Psoas muscle (tissue), 8 donors: ENCODE data around the gene OR1L8. TPM values are rescaled to one million over a fixed set of nuclear protein-coding genes. Genes with fewer than 3 reads are reported as not detected.

Experiments used
- ATAC-seq, 4 donors: fragments of 200-7000 bp; cut with Tn5 transposase; one replicate each; pipeline ENCODE4 v1.9.1; 2020; ENCODE audit warnings: moderate library complexity in 3 of 4, mild to moderate bottlenecking in 2 of 4
- DNase-seq, 2 donors: peaks; one replicate each; pipeline ENCODE4 v3.0.0-alpha.2; 2020
- H3K27ac ChIP-seq: fragments of 200-600 bp; one replicate; pipeline ENCODE4 v1.8.0; 2022
- H3K27me3 ChIP-seq, 3 donors: fragments of 200-600 bp in 1 of 3; one replicate each; pipeline versions ENCODE4 v1.6.1 to v1.8.0; 2013 to 2022; ENCODE audit warnings: low read length in 2 of 3, mild to moderate bottlenecking in 2 of 3, moderate library complexity in 1 of 3; ENCODE audit not compliant: insufficient read depth in 3 of 3
- H3K36me3 ChIP-seq, 2 donors: fragments of 200-600 bp in 1 of 2; one replicate each; pipeline versions ENCODE4 v1.6.1 to v1.8.0; 2013 to 2022; ENCODE audit warnings: low read depth in 1 of 2, mild to moderate bottlenecking in 1 of 2, moderate library complexity in 1 of 2; ENCODE audit not compliant: insufficient read depth in 1 of 2
- H3K4me1 ChIP-seq: fragments of 200-600 bp; one replicate; pipeline ENCODE4 v1.8.0; 2022
- H3K4me3 ChIP-seq: fragments of 200-600 bp; one replicate; pipeline ENCODE4 v1.8.0; 2022; ENCODE audit warnings: mild to moderate bottlenecking
- H3K9me3 ChIP-seq: fragments of 200-600 bp; one replicate; pipeline ENCODE4 v1.8.0; 2022
- WGBS, 3 donors: extraction: QIAGEN DNeasy Blood & Tissue Kit; methylation state at CpG; one replicate each; pipeline versions ENCODE4 v1.1.6 to v1.1.7; 2013; 5-methylcytosine and 5-hydroxymethylcytosine counted together
- intact Hi-C, 2 donors: fragments of 100-400 bp; cut with DNase I; formaldehyde crosslinking; loops; one replicate each; pipeline versions ENCODE4 v1.11.0 to v1.14.2; 2022
- polyA plus RNA-seq, 3 donors: library from polyadenylated mRNA; stranded (reverse); fragments of 200-250 nt; gene quantifications; one replicate each; pipeline ENCODE4 v1.2.3, GENCODE V29; 2013
- total RNA-seq, 4 donors: library from RNA; stranded (reverse); fragmentation: NEBNext Ultra II Directional in 2 of 4; extraction: Animal tissue kit (Norgen Biotek cat#: 25700) in 2 of 4; gene quantifications; one replicate each; pipeline versions ENCODE4 v1.2.1 to v1.2.4, GENCODE V29; 2021 to 2023
- TF ChIP-seq, protein P1 (sequence below): fragments of 200-600 bp; IDR thresholded peaks from one replicate; pipeline ENCODE4 v1.8.0; 2022; ENCODE audit warnings: antibody characterized with exemption
- donor health status: healthy with polysubstance abuse.
- donor health status: DM: no; HTN: no; CAD: no; lungs with moderate emphysema.
- donor health status: Bipolar disorder and iron deficiency.
- donor health status: healthy.
- donor health status: DM: yes; HTN: yes; CAD: no.
- donor health status: DM: no; HTN: no; CAD: no.
- donor health status: DM: no; HTN: no; CAD: no.
- donor health status: DM: yes; HTN: yes; CAD: no.

Gene OR1L8
- total and polyA plus RNA-seq, 7 donors: not detected

DNA sequence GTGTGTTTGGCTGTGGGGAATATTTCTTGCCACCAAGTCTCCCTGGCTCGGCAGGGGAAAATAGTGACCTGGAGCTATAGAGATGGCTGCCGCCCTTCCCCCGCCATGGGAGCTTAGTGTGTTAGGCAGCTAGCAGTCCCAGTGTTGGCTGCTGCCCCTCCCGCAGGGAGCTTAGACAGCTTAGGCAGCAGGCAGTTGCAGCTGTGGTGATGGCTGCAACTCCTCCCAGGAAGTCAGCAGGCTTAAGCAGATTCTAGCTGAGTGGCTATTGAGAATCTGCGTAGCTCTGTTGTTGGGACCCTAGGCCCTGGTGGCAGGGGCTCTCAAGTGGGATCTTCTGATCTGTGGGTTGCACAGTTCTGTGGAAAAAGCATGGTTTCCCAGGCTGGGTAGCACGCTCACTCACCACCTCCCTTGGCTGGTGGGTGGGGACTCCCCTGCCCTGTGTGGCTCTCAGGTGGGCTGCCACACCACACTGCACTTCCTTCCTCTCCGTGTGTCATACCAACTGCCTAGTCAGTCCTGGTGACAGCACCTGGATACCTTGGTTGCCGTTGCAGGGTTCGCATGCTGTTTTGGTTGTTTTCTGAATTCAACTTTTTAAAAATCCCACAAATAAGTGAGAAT is 20.9 kb downstream of the OR1L8 start:
- DNase-seq: no peak
- no peaks in the 10 kb centered on the region for H3K27me3 ChIP-seq
- no peaks in the 10 kb centered on the region for H3K36me3 ChIP-seq
- WGBS, 3 donors: 40 to 46% (median 42%) methylated on average over 9 of the region's 9 CpGs
- H3K4me3 ChIP-seq: no peak overlapping the region
- no peak overlapping the region for H3K27ac ChIP-seq
- TF ChIP-seq, protein P1, sequence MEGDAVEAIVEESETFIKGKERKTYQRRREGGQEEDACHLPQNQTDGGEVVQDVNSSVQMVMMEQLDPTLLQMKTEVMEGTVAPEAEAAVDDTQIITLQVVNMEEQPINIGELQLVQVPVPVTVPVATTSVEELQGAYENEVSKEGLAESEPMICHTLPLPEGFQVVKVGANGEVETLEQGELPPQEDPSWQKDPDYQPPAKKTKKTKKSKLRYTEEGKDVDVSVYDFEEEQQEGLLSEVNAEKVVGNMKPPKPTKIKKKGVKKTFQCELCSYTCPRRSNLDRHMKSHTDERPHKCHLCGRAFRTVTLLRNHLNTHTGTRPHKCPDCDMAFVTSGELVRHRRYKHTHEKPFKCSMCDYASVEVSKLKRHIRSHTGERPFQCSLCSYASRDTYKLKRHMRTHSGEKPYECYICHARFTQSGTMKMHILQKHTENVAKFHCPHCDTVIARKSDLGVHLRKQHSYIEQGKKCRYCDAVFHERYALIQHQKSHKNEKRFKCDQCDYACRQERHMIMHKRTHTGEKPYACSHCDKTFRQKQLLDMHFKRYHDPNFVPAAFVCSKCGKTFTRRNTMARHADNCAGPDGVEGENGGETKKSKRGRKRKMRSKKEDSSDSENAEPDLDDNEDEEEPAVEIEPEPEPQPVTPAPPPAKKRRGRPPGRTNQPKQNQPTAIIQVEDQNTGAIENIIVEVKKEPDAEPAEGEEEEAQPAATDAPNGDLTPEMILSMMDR: no peak
- H3K4me1 ChIP-seq: no peaks in the 10 kb centered on the region
- H3K9me3 ChIP-seq: no peaks in the 10 kb centered on the region
- no peak for ATAC-seq
- intact Hi-C loops: no loop called here

DNA sequence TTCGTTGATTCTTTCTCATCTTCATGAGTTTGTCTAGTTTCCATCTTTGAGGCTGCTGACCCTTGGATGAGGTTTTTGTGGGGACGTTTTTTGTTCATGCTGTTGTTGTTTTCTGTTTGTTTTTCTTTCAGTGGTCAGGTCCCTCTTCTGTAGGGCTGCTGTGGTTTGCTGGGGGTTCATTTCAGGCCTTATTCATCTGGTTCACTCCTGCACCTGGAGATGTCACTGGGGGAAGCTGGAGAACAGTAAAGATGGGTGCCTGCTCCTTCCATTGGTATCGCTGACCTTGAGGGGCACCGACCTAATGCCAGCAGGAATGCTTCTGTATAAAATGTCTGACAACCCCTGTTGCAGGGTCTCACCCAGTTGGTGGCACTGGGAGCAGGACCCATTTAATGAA is 21.7 kb downstream of the OR1L8 start:
- Histone ChIP-seq H3K36me3 (no peaks in the 10 kb centered on the region), H3K4me3 (no peak overlapping the region), H3K4me1 (no peaks in the 10 kb centered on the region), H3K9me3 (no peaks in the 10 kb centered on the region), H3K27ac (no peak overlapping the region), H3K27me3 (no peaks in the 10 kb centered on the region)
- intact Hi-C loops: no loop called here
- ATAC-seq: no peak
- TF ChIP-seq, protein P1: no peak
- DNase-seq: no peak
- WGBS, 3 donors: 75 to 82% (median 78%) methylated on average over 4 of the region's 4 CpGs

DNA sequence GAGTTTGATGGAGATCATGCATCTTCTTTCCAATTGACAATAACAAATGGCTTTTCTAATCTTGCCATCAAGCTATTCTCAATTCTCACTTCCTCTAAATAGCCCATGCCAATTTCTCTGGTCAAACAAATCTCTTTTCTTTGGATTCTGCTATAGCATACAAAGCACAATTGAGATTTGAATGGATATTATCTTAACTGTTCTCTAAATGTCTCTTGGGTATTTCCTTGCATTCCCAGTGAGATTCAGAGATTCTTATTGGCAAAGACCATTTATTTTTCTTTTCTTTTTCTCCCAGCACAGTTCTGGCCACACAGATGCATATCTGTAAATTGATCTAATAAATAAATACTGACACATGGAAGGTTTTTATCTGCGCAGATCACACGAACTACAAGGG is 30.4 kb downstream of the OR1L8 start, which contains the start of gene OR1N2:
Gene OR1N2 (plus strand): TSS at position 301 of the 400 bp plus-strand sequence. CDS start 100 bp downstream, outside the sequence.
- Histone ChIP-seq H3K36me3 (no peaks in the 10 kb centered on the region), H3K27ac (no peak within 1 kb of the TSS), H3K4me3 (no peak within 1 kb of the TSS), H3K4me1 (no peaks in the 10 kb centered on the region), H3K27me3 (no peaks in the 10 kb centered on the region), H3K9me3 (no peaks in the 10 kb centered on the region)
- no peak for ATAC-seq
- 75 to 77% (median 77%) methylated on average over 2 of the region's 2 CpGs for WGBS, 3 donors
- no peak for DNase-seq
- intact Hi-C loops: no loop called here
- TF ChIP-seq, protein P1: no peak

DNA sequence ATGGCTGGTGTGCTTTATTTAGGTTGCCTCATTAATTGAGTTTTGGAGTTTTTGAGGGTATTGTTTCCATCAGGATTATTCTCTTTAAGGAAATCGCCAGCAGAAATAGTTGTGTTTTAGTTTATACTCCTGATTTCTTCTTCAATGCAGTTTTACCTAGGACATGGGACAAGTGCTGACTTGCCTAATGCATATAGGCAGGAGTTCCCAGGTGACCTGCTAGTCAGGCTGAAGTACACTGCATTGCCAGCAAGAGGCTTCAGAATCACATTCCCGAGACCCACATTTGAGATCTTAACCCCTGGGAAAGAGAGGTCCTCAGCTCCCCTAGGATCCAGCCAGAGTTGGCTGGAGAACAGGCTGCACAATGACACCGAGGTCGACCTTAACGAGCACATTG is 31.8 kb downstream of the OR1L8 start:
- no peak for ATAC-seq
- H3K36me3 ChIP-seq: no peaks in the 10 kb centered on the region

More for the DNA sequence above, 31.8 kb downstream of the OR1L8 start:
- WGBS, 3 donors: 69 to 80% (median 78%) methylated on average over 5 of the region's 5 CpGs
- TF ChIP-seq, protein P1: no peak
- Histone ChIP-seq H3K27ac (no peak overlapping the region), H3K9me3 (no peaks in the 10 kb centered on the region), H3K27me3 (peaks cover 0 to 2% (median 0%) of the 10 kb centered on the region in 3 donors), H3K4me1 (no peaks in the 10 kb centered on the region), H3K4me3 (no peak overlapping the region)
- no peak for DNase-seq
- intact Hi-C loops: no loop called here
